ENCODE data around the gene SLC1A7. TPM values are rescaled to one million over a fixed set of nuclear protein-coding genes. Genes with fewer than 3 reads are reported as not detected.

The SLC1A7 gene
- total RNA-seq, 1 experiment from 2014 or later: 0.31 TPM

- BruUV-seq (replicated peaks): no TSS peak
These were observed 32.8 kb upstream of the SLC1A7 start for GRCh38 chr1:53174971-53175913.

DNA sequence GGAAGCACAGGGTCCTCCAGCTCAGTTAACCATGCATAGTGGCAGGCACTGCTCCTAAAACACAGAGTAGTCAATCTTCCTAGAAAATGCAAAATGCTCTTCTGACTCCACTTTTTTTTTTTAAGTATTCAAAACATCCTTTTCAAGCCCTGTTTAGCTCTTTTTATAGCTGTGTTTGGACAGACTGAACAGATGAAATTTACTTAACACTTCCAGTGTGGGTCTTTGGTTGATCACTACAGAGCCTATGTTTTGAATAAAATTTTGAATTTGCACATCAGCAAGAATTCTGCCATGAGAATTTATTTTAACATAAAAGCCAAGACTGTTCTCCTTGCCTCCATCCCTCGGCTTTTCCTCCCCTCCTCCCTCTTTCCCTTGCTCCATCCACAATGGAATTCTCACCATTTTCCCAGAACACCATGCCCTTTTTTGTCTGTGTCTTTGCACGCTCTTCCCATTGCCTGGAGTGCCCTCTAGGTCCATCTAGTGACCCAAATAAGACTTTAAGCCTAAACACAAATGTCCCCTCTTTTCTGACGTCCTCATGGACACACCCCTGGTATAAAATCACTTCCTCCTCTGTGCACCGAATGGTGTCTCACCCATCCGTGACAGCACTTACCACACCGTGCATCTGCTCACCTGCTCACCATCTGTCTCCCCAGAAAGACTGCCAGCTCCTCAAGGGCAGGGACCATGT lies 30.1 kb upstream of the SLC1A7 start:
- intact Hi-C loops (cut with micrococcal nuclease; ENCODE audit: unreplicated experiment) (loop anchor here (10.0 kb wide), 2 partner anchors 128 to 248 kb away; partner anchors contain the start of genes ECHDC2 and SCP2), in situ Hi-C loops (cut with HindIII; ENCODE audit: low pct_unique_long_range_greater_than_20kb, low sequenced_read_pairs) (no loop called here)
- TF ChIP-seq REST (IDR thresholded peaks at IDR 0.05; ENCODE audit: insufficient read depth in 1 of 2, low read depth in 2 of 2, low read length in 1 of 2) (no peak), CTCF (IDR thresholded peaks at IDR 0.05) (peak; percentile 61)
- POLR2A ChIA-PET: no interaction called here
- Histone ChIP-seq H3K36me3 (ENCODE audit: control insufficient read depth, insufficient read depth, low read length) (no peaks in the 10 kb centered on the region), H3K4me1 (ENCODE audit: control insufficient read depth, insufficient read depth, low read length) (peaks cover 15% of the 10 kb centered on the region), H3K27me3 (ENCODE audit: control insufficient read depth, insufficient read depth, low read length) (no peaks in the 10 kb centered on the region), H3K9me3 (ENCODE audit: control insufficient read depth, insufficient read depth, low read depth, low read length) (no peaks in the 10 kb centered on the region), H3K27ac (ENCODE audit: low read length) (no peak overlapping the region), H3K4me3 (ENCODE audit: low read depth in 2 of 2, low read length in 2 of 2) (no peak overlapping the region)
- CTCF ChIA-PET: interaction anchor here (0.7 kb wide), 1 partner anchor 18 kb away, joined by 4 read pairs; no protein-coding TSS in a partner anchor
- 0 out of 2 replicates have a peak, but pooled peaks have one; percentile 20 for ATAC-seq
- BruUV-seq (replicated peaks): no TSS peak
- no peak for DNase-seq (ENCODE audit: low read depth, low spot score)

More at GRCh38 chr1:53174971-53175913, 32.8 kb upstream of the SLC1A7 start:
- intact Hi-C loops (cut with micrococcal nuclease; ENCODE audit: unreplicated experiment): loop anchor here (10.0 kb wide), 2 partner anchors 130 to 250 kb away; partner anchors contain the start of genes ECHDC2 and SCP2
- Histone ChIP-seq H3K27me3 (ENCODE audit: control insufficient read depth, insufficient read depth, low read length) (no peaks in the 10 kb centered on the region), H3K4me1 (ENCODE audit: control insufficient read depth, insufficient read depth, low read length) (peaks cover 15% of the 10 kb centered on the region), H3K27ac (ENCODE audit: low read length) (no peak overlapping the region; the same call in 1 of the 2 replicates), H3K9me3 (ENCODE audit: control insufficient read depth, insufficient read depth, low read depth, low read length) (no peaks in the 10 kb centered on the region), H3K36me3 (ENCODE audit: control insufficient read depth, insufficient read depth, low read length) (no peaks in the 10 kb centered on the region), H3K4me3 (ENCODE audit: low read depth in 2 of 2, low read length in 2 of 2) (no peak overlapping the region)
- in situ Hi-C loops (cut with HindIII; ENCODE audit: low pct_unique_long_range_greater_than_20kb, low sequenced_read_pairs): no loop called here
- no peak for ATAC-seq
- no peak for TF ChIP-seq CTCF (IDR thresholded peaks at IDR 0.05)
- TF ChIP-seq SIN3A (IDR thresholded peaks at IDR 0.05; ENCODE audit: borderline replicate concordance, insufficient read depth, low read depth, low read length): no peak
- TF ChIP-seq POLR2AphosphoS5 (IDR thresholded peaks at IDR 0.05; ENCODE audit: low read depth, low read length): no peak
- POLR2A ChIA-PET: no interaction called here
- DNase-seq (ENCODE audit: low read depth, low spot score): no peak
- CTCF ChIA-PET: no interaction called here
